T47D (cell line): ENCODE data around the gene INPP5A.
"Not testable (repeated sequence)": the region's sequence is repeated elsewhere in the genome, so short reads cannot be mapped to it uniquely, and the experiment has no call there.

Experiments
- DNase-seq, 2 experiments: peaks; one replicate each; pipeline versions ENCODE4 v3.0.0 to v3.0.0-alpha.2; 2011 to 2012; ENCODE audit warnings: low read depth in 1 of 2, low spot score in 1 of 2
- JUND ChIP-seq: IDR thresholded peaks from 2 replicates; pipeline ENCODE4 v1.6.1; 2012; ENCODE audit warnings: low read depth
- in situ Hi-C: cut with HindIII; loops from 2 replicates; pipeline ENCODE4 v1.10.0; 2016; ENCODE audit warnings: low sequenced_read_pairs, low pct_unique_long_range_greater_than_20kb

Gene INPP5A, protein sequence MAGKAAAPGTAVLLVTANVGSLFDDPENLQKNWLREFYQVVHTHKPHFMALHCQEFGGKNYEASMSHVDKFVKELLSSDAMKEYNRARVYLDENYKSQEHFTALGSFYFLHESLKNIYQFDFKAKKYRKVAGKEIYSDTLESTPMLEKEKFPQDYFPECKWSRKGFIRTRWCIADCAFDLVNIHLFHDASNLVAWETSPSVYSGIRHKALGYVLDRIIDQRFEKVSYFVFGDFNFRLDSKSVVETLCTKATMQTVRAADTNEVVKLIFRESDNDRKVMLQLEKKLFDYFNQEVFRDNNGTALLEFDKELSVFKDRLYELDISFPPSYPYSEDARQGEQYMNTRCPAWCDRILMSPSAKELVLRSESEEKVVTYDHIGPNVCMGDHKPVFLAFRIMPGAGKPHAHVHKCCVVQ

GRCh38 chr10:132537684-132538001, at the start of gene INPP5A:
Gene INPP5A, plus strand, starts transcription at chr10:132537787. Its CDS starts 310 bp downstream, at chr10:132538097.
- no peak for TF ChIP-seq JUND
- no peak for DNase-seq
- in situ Hi-C loops, result no loop called here

GRCh38 chr10:132488231-132488821, 49.3 kb upstream of the INPP5A start:
- DNase-seq, result no peak
- TF ChIP-seq JUND, result no peak
- in situ Hi-C loops, result no loop called here

DNA sequence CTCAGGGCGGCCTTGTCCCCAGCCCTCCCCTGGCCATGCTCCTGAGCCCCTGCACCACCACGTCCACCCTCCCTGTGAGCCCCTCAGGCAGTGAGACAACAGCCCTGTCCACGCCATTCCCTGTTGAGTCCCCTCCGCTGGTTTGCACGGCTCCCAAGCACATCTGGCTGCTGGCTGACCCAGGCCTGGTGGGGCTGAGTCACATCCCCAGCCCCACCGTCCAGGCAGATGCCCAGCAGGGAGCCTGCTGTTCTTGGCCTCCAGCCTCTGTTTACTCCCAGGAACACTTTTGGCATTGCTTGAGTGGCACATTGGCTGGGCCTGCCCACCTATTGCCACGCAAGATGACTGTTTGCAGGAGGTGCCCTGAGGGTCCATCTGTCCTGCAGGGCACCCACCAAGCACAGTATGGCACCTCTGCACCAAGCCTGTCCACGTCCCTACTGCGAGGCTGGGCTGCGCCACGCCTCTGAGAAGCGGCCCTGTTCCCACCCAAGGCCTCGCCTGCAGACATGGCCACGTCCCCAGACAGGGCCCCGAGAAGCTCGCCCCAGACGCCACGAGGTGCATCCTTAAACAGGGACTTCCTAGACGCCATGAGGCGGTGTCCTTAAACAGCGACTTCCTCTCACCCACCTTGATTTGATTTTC, 48.4 kb upstream of the INPP5A start:
- no peak for TF ChIP-seq JUND
- DNase-seq, result no peak
- in situ Hi-C loops, result no loop called here

DNA sequence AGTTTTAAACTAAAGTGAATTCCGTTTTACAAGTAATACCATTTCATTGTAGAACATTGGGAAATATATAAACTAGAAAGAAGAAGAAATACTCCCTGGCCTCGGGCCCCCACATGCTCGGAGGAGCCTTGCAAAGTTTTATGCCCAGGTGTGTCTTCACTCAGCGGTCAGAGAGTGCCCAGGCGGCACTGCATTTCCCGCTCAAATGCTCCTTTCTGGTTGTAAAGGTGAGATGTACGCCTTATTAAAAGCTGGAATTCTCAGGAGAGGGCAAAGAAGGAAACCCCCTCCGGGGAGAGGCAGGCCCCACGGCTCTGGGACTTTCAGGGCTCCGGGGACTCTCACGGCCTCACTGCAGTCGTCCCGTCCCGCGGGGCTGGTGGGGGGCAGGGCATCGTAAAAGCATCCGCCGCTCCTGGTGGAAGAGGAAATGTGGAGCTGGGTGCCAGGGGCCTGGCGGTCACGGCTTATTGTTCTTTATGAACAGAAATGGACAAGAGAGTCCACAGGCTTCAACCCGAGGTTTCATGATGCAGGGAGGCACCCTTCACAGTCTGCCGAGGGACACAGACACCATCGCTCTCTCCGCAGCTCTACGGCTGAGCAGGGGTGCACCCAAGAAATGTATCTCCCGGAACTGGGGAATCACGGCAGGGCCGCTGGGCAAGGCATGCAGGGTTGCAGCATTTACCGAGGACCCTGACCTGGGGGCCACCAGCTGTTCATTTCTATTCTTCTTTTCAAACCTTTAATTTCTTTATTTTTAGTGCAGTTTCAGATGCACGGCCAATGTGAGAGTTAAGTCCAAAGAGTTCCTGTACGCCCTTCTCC, 47.7 kb upstream of the INPP5A start:
- DNase-seq, result no peak
- TF ChIP-seq JUND, result no peak
- in situ Hi-C loops, result no loop called here

GRCh38 chr10:132491534-132491933, 46.1 kb upstream of the INPP5A start:
- in situ Hi-C loops, result not testable (repeated sequence)

GRCh38 chr10:132492323-132493025, 45.1 kb upstream of the INPP5A start:
- no peak for DNase-seq
- TF ChIP-seq JUND, result no peak
- in situ Hi-C loops, result no loop called here

More at GRCh38 chr10:132491534-132491933, 46.1 kb upstream of the INPP5A start:
- not testable (repeated sequence) for DNase-seq

GRCh38 chr10:132493246-132493755, 44.3 kb upstream of the INPP5A start:
- in situ Hi-C loops, result no loop called here
- no peak for TF ChIP-seq JUND
- DNase-seq, result no peak

DNA sequence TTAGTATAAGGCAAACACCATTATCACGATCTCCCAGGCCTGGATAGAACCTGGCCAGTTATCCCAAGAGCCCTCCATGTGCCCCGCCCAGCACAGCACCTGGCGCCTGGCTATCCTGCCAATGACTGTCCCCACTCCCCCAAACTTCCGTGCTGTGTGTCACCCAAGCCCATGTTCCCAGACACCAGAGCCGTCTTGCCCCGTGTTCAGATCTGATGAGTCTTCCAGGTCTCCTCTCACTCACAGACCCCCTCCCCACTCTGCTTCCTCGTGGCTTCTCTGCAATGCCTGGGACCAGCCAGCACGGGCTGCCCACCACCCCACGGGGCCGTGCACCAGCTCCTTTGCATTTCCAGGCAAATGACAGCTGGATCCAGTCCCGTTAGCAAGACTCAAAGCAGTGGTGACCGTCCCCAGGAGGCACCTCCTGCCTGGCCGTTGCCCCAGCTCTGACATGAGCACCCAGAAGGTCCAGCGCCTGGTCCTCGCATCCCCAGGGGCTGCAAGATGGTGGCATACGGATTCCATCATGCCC, 43.8 kb upstream of the INPP5A start:
- no peak for DNase-seq
- no peak for TF ChIP-seq JUND
- in situ Hi-C loops, result no loop called here

DNA sequence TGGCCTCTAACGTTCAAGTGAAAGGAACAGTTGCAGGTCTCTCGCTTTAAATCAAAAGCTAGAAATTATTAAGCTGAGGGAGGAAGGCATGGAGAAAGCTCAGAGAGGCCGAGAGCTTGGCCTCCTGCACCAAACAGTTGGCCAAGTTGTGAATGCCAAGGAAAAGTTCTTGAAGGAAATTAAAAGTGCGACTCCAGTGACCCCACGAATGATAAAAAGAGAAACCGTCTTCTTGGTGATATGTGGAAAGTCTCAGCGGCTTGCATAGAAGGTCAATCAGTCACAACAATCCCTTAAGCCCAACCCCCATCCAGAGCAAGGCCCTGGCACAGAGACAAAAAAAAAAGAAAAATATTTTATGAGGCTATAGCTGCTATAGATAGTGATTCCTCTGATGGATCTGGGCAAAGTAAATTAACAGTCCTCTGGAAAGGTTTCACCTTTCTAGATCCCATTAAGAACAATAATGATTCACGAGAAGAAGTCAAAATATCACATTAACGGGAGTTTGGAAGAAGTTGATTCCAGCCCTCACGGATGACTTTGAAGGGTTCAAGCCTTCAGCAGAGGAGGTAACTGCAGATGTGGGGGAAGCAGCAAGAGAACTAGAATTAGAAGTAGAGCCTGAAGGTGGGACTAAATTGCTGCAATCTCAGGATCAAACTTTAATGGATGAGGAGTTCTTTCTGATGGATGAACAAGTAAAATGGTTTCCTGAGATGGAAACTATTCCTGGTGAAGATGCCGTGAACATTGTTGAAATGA, 42.5 kb upstream of the INPP5A start:
- in situ Hi-C loops, result no loop called here
- TF ChIP-seq JUND, result no peak
- no peak for DNase-seq

DNA sequence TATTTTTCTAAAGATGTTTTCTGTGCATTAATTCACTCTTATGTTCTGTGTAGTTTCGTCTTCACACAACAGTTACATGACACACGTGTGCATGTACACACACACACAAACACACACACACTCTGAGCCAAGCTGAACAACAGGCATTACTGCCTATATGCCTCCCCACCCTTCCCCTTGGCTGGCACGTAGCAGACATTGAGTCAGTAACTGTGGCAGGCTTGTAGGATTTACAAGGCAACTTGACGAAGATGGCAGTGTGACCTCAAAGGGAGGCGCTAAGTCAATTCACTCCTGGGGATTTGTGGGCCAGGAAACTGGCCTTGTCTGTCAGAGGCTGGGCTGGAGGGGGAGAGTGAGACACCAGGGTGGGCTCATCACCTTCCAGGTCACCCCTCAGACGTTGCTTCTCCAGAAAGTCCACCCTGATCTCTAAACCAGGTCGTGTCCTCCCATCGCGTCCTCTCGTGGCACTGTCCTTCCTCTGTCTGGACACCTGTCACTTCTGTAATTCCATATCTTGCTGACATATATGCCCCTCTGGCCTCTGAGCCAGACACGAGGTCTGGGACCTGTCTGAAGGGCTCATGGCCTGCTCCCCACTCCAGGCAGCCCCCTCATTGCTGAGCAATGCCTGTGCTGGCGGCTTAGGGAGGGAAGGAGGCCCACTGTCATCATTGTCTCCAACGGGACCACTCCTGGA, 41.1 kb upstream of the INPP5A start:
- in situ Hi-C loops, result no loop called here
- DNase-seq, result no peak
- no peak for TF ChIP-seq JUND

GRCh38 chr10:132497063-132497680, 40.4 kb upstream of the INPP5A start:
- in situ Hi-C loops, result no loop called here
- TF ChIP-seq JUND, result no peak
- no peak for DNase-seq
